Lung (tissue), 13 donors: Measurements from ENCODE around the gene ANKRD10. TPM values are rescaled to one million over a fixed set of nuclear protein-coding genes. Genes with fewer than 3 reads are reported as not detected.

Experiments used
- ATAC-seq: fragments of 200-7000 bp; cut with Tn5 transposase; one replicate; pipeline ENCODE4 v1.9.1; 2020; ENCODE audit warnings: moderate number of reproducible peaks; ENCODE audit not compliant: insufficient read depth, low FRiP score
- DNase-seq, 3 donors: peaks; one replicate each; pipeline ENCODE4 v3.0.0-alpha.2; 2013 to 2017
- H3K27ac ChIP-seq, 2 donors: one replicate each; pipeline ENCODE4 v1.5.1; 2013; ENCODE audit warnings: mild to moderate bottlenecking in 2 of 2, moderate library complexity in 2 of 2, control low read depth in 1 of 2, inconsistent platforms in 1 of 2, low read depth in 1 of 2, low read length in 1 of 2
- H3K27me3 ChIP-seq, 3 donors: one replicate each; pipeline ENCODE4 v1.5.1; 2013; ENCODE audit warnings: low read length in 2 of 3; ENCODE audit not compliant: control insufficient read depth in 3 of 3, insufficient read depth in 3 of 3
- H3K36me3 ChIP-seq, 4 donors: one replicate each; pipeline ENCODE4 v1.5.1; 2013; ENCODE audit warnings: low read length in 4 of 4, mild to moderate bottlenecking in 1 of 4, moderate library complexity in 1 of 4; ENCODE audit not compliant: control insufficient read depth in 4 of 4, insufficient read depth in 4 of 4
- H3K4me1 ChIP-seq, 5 donors: one replicate each; pipeline ENCODE4 v1.5.1; 2013; ENCODE audit warnings: low read length in 5 of 5, mild to moderate bottlenecking in 2 of 5, moderate library complexity in 1 of 5; ENCODE audit not compliant: control insufficient read depth in 5 of 5, insufficient read depth in 5 of 5
- H3K4me3 ChIP-seq: one replicate; pipeline ENCODE4 v1.5.1; 2013; ENCODE audit warnings: mild to moderate bottlenecking, control low read depth, moderate library complexity
- H3K9ac ChIP-seq, 2 donors: one replicate each; pipeline ENCODE4 v1.5.1; 2013; ENCODE audit warnings: low read length in 2 of 2, control low read depth in 1 of 2; ENCODE audit not compliant: insufficient read depth in 1 of 2
- H3K9me3 ChIP-seq, 4 donors: one replicate each; pipeline ENCODE4 v1.5.1; 2013; ENCODE audit warnings: low read length in 3 of 4, mild to moderate bottlenecking in 1 of 4, moderate library complexity in 1 of 4; ENCODE audit not compliant: control insufficient read depth in 4 of 4, insufficient read depth in 3 of 4
- CTCF ChIP-seq: IDR thresholded peaks from 2 replicates; pipeline ENCODE4 v1.5.1; 2012; ENCODE audit warnings: mild to moderate bottlenecking; ENCODE audit errors: control extremely low read depth, extremely low read depth
- WGBS, 2 donors: extraction: QIAGEN DNeasy Blood & Tissue Kit; methylation state at CpG; one replicate each; pipeline ENCODE4 v1.1.7; 2013; 5-methylcytosine and 5-hydroxymethylcytosine counted together
- polyA plus RNA-seq, 2 donors: library from polyadenylated mRNA; stranded (reverse); fragments of 200-250 nt; gene quantifications; one replicate each; pipeline ENCODE4 v1.2.1, GENCODE V29; 2013
- small RNA-seq: library from RNA; depleted of rRNA; stranded (forward); fragments of <200 nt; gene quantifications from one replicate; pipeline ENCODE3, GENCODE V24; 2014; ENCODE audit warnings: low replicate concordance
- total RNA-seq, 2 donors: library from RNA; depleted of rRNA in 1 of 2; stranded (reverse); fragments of >200 nt in 1 of 2; gene quantifications; one replicate each; pipeline ENCODE4 v1.2.1, GENCODE V29; 2014 to 2021
- donor health status: control.
- donor health status: control.
- donor health status: Bipolar disorder and iron deficiency.
- donor health status: healthy.
- donor health status: DM: yes; HTN: yes; CAD: no.

The ANKRD10 gene
- total and polyA plus RNA-seq, 4 donors: 44.0 to 353 (median 92.3) TPM

GRCh38 chr13:110830331-110830730 lies 84.5 kb downstream of the ANKRD10 start:
- H3K4me1 ChIP-seq: peaks cover 0 to 4% (median 0%) of the 10 kb centered on the region in 5 donors
- no peaks in the 10 kb centered on the region for H3K36me3 ChIP-seq
- no peaks in the 10 kb centered on the region for H3K27me3 ChIP-seq
- no peak for TF ChIP-seq CTCF
- ATAC-seq: no peak
- 86 to 91% methylated on average over 16 of the region's 16 CpGs for WGBS, 2 donors
- H3K4me3 ChIP-seq: no peak overlapping the region
- H3K9ac ChIP-seq: no peak overlapping the region
- H3K9me3 ChIP-seq: peaks cover 0 to 3% (median 0%) of the 10 kb centered on the region in 4 donors
- no peak overlapping the region for H3K27ac ChIP-seq
- DNase-seq: no peak

- H3K4me1 ChIP-seq: peaks cover 0 to 10% (median 4%) of the 10 kb centered on the region in 5 donors
- TF ChIP-seq CTCF: no peak
- WGBS, 2 donors: 96 to 98% methylated on average over 8 of the region's 8 CpGs
- no peaks in the 10 kb centered on the region for H3K36me3 ChIP-seq
- DNase-seq: no peak
- no peak overlapping the region for H3K9ac ChIP-seq
- ATAC-seq: no peak
- no peak overlapping the region for H3K27ac ChIP-seq
- no peak overlapping the region for H3K4me3 ChIP-seq
- no peaks in the 10 kb centered on the region for H3K27me3 ChIP-seq
- no peaks in the 10 kb centered on the region for H3K9me3 ChIP-seq
Measured at GRCh38 chr13:110829486-110829885, 85.4 kb downstream of the ANKRD10 start.

- H3K4me1 ChIP-seq: peaks cover 0 to 15% (median 4%) of the 10 kb centered on the region in 5 donors
- no peak for ATAC-seq
- WGBS, 2 donors: 92 to 95% methylated on average over 9 of the region's 9 CpGs
- no peaks in the 10 kb centered on the region for H3K36me3 ChIP-seq
- DNase-seq: no peak
- no peak overlapping the region for H3K4me3 ChIP-seq
- no peak overlapping the region for H3K27ac ChIP-seq
- H3K9me3 ChIP-seq: no peaks in the 10 kb centered on the region
- no peaks in the 10 kb centered on the region for H3K27me3 ChIP-seq
- no peak overlapping the region for H3K9ac ChIP-seq
- no peak for TF ChIP-seq CTCF
Measured at GRCh38 chr13:110828705-110829104, 86.2 kb downstream of the ANKRD10 start.

Small RNAs within 50 kb of the gene (small RNA-seq; reads per million reads assigned to genes)
- gene AL442128.1: not detected

Other genes starting within 250 kb of the ANKRD10 start
- gene CARS2, start 209.0 kb downstream of the ANKRD10 start, total RNA-seq: 10 to 100 TPM; 61.9 to 79.5 TPM
- gene CARS2, start 209.0 kb downstream of the ANKRD10 start, polyA plus RNA-seq: 100 to 1,000 TPM in 1 of 2 donors, 10 to 100 TPM in 1; 70.5 to 102 TPM
- 10 to 100 TPM; 13.7 to 20.4 TPM for gene ING1, start 201.4 kb downstream of the ANKRD10 start, total RNA-seq
- 10 to 100 TPM in 1 of 2 donors, 1 to 10 TPM in 1; 8.8 to 20.6 TPM for gene ING1, start 201.4 kb downstream of the ANKRD10 start, polyA plus RNA-seq
- gene ARHGEF7, start 200.2 kb upstream of the ANKRD10 start, total RNA-seq: 100 to 1,000 TPM in 1 of 2 donors, 10 to 100 TPM in 1; 54.6 to 143 TPM
- 10 to 100 TPM; 20.9 to 21.1 TPM for gene ARHGEF7, start 200.2 kb upstream of the ANKRD10 start, polyA plus RNA-seq